ENCODE measurements around the gene CBX4. TPM values are rescaled to one million over a fixed set of nuclear protein-coding genes. Genes with fewer than 3 reads are reported as not detected.

CBX4 gene
- total RNA-seq, 1 donor from 2014 or later = 56.3 TPM

GRCh38 chr17:79783891-79784290, 55.3 kb downstream of the CBX4 start:
- intact Hi-C loops (cut with micrococcal nuclease) = no loop called here
- Mint-ChIP-seq H3K9me3 (no peaks in the 10 kb centered on the region), H3K27ac (no peak overlapping the region), H3K36me3 (ENCODE audit: low read depth) (no peaks in the 10 kb centered on the region), H3K4me1 (peaks cover 2% of the 10 kb centered on the region), H3K27me3 (peaks cover 63% of the 10 kb centered on the region), H3K4me3 (no peak overlapping the region)
- ATAC-seq (ENCODE audit: low read depth) (no peak), DNase-seq (no peak)
- TF ChIP-seq CTCF (IDR thresholded peaks at IDR 0.05) = no peak
- ChIA-PET CTCF (interaction anchor here (1.0 kb wide), 1 partner anchor 33 kb away, joined by 3 read pairs; no protein-coding TSS in a partner anchor), POLR2A (no interaction called here)

Other genes starting within 250 kb of the CBX4 start
- 0.09 TPM in 1 of 2 replicates, not detected in the other for gene RBFOX3, start 228.4 kb downstream of the CBX4 start, total RNA-seq
- gene ENPP7, start 108.5 kb downstream of the CBX4 start, total RNA-seq = 1.4 and 1.5 TPM in 2 replicates
- gene CBX2, start 61.3 kb downstream of the CBX4 start, total RNA-seq = 0.37 and 0.67 TPM in 2 replicates
- gene CBX8, start 42.4 kb downstream of the CBX4 start, total RNA-seq = 4.0 and 4.9 TPM in 2 replicates
- gene TBC1D16, start 196.4 kb upstream of the CBX4 start, total RNA-seq = 2.6 and 3.4 TPM in 2 replicates
- 0.46 and 0.55 TPM in 2 replicates for gene CCDC40, start 197.2 kb upstream of the CBX4 start, total RNA-seq